HepG2 (cell line): ENCODE results near the gene DGAT2. TPM values are rescaled to one million over a fixed set of nuclear protein-coding genes. Genes with fewer than 3 reads are reported as not detected.
A peak's percentile ranks its signal among the peaks of the same experiment; 100 is the strongest.

Experiments
- ATF2 ChIP-seq: sonication (generic); formaldehyde crosslinking; IDR thresholded peaks from 2 replicates; pipeline ENCODE4 v1.4.0; 2020; ENCODE audit warnings: missing genetic modification reagents
- CBX5 ChIP-seq: sonication (generic); formaldehyde crosslinking; IDR thresholded peaks from 2 replicates; pipeline ENCODE4 v1.4.0; 2020; ENCODE audit warnings: missing genetic modification reagents, borderline replicate concordance
- CCDC6 ChIP-seq: sonication (generic); formaldehyde crosslinking; IDR thresholded peaks from 2 replicates; pipeline ENCODE4 v1.8.1; 2022; ENCODE audit warnings: mild to moderate bottlenecking, missing genetic modification reagents, moderate library complexity
- E2F2 ChIP-seq: sonication (generic); formaldehyde crosslinking; IDR thresholded peaks from 2 replicates; pipeline ENCODE4 v1.4.0; 2020; ENCODE audit warnings: missing genetic modification reagents, borderline replicate concordance
- EED ChIP-seq: sonication (generic); formaldehyde crosslinking; IDR thresholded peaks from 2 replicates; pipeline ENCODE4 v1.5.0; 2020; ENCODE audit warnings: mild to moderate bottlenecking, missing genetic modification reagents
- ERF ChIP-seq: IDR thresholded peaks from 2 replicates; pipeline ENCODE4 v1.6.1; 2018; ENCODE audit warnings: missing biosample characterization, missing genetic modification reagents
- ETS1 ChIP-seq: sonication (generic); formaldehyde crosslinking; IDR thresholded peaks from 2 replicates; pipeline ENCODE4 v1.4.0; 2020; ENCODE audit warnings: missing genetic modification reagents
- FOSL2 ChIP-seq: sonication (generic); formaldehyde crosslinking; IDR thresholded peaks from 2 replicates; pipeline ENCODE4 v1.4.0; 2020; ENCODE audit warnings: missing genetic modification reagents
- HCFC1 ChIP-seq: fragments of 150-350 bp; IDR thresholded peaks from 2 replicates; pipeline ENCODE4 v1.6.1; 2014; ENCODE audit warnings: low read depth, low read length
- IRX3 ChIP-seq: sonication (generic); formaldehyde crosslinking; IDR thresholded peaks from 2 replicates; pipeline ENCODE4 v1.8.1; 2023; ENCODE audit warnings: mild to moderate bottlenecking, low read depth, missing genetic modification reagents, borderline replicate concordance
- KMT2B ChIP-seq: IDR thresholded peaks from 2 replicates; pipeline ENCODE4 v1.6.1; 2016; ENCODE audit warnings: missing genetic modification reagents, missing compliant biosample characterization
- NFE2L2 ChIP-seq: fragments of 150-350 bp; IDR thresholded peaks from 2 replicates; pipeline ENCODE4 v1.6.1; 2014; ENCODE audit warnings: low read length
- NFKB2 ChIP-seq: sonication (generic); formaldehyde crosslinking; IDR thresholded peaks from 2 replicates; pipeline ENCODE4 v1.4.0; 2020; ENCODE audit warnings: missing genetic modification reagents, borderline replicate concordance
- NFYC ChIP-seq: IDR thresholded peaks from 2 replicates; pipeline ENCODE4 v1.6.1; 2016; ENCODE audit warnings: missing genetic modification reagents, missing compliant biosample characterization
- PBX3 ChIP-seq: sonication (generic); formaldehyde crosslinking; IDR thresholded peaks from 2 replicates; pipeline ENCODE4 v1.8.1; 2023; ENCODE audit warnings: missing genetic modification reagents, inconsistent platforms, borderline replicate concordance
- RAD51 ChIP-seq: fragments of 450-650 bp; IDR thresholded peaks from 2 replicates; pipeline ENCODE4 v1.6.1; 2016; ENCODE audit warnings: borderline replicate concordance
- RXRA ChIP-seq: sonication (generic); formaldehyde crosslinking; IDR thresholded peaks from 2 replicates; pipeline ENCODE4 v1.5.1; 2020; ENCODE audit warnings: missing genetic modification reagents
- SIN3B ChIP-seq: fragments of 150-350 bp; IDR thresholded peaks from 2 replicates; pipeline ENCODE4 v1.6.1; 2014; ENCODE audit warnings: low read length
- ZBTB8A ChIP-seq: sonication (generic); formaldehyde crosslinking; IDR thresholded peaks from 2 replicates; pipeline ENCODE4 v1.4.0; 2020; ENCODE audit warnings: mild to moderate bottlenecking, low read depth, missing genetic modification reagents, borderline replicate concordance
- ZMAT5 ChIP-seq: sonication (generic); formaldehyde crosslinking; IDR thresholded peaks from 2 replicates; pipeline ENCODE4 v1.5.0; 2020; ENCODE audit warnings: mild to moderate bottlenecking, low read depth, missing genetic modification reagents, borderline replicate concordance
- ZNF274 ChIP-seq: sonication (generic); formaldehyde crosslinking; IDR thresholded peaks from 2 replicates; pipeline ENCODE4 v1.5.1; 2020; ENCODE audit warnings: mild to moderate bottlenecking, missing genetic modification reagents
- ZNF503 ChIP-seq: sonication (generic); formaldehyde crosslinking; IDR thresholded peaks from 2 replicates; pipeline ENCODE4 v1.4.0; 2020; ENCODE audit warnings: missing genetic modification reagents
- ZNF580 ChIP-seq: IDR thresholded peaks from 2 replicates; pipeline ENCODE4 v1.6.1; 2016; ENCODE audit warnings: low read depth, borderline replicate concordance
- ZNF703 ChIP-seq: sonication (generic); formaldehyde crosslinking; IDR thresholded peaks from 2 replicates; pipeline ENCODE4 v1.5.1; 2020; ENCODE audit warnings: missing genetic modification reagents, mild to moderate bottlenecking, moderate library complexity, borderline replicate concordance
- polyA plus RNA-seq, 8 experiments: library from polyadenylated mRNA; depleted of rRNA in 3 of 8; stranded (reverse) in 7 of 8; unstranded in 1 of 8; fragments of >200 nt; fragmentation: Illumina TruSeq in 4 of 8; extraction: Trizol in 4 of 8; gene quantifications; 2 replicates each; pipeline versions ENCODE4 v1.2.1 to v1.2.3, GENCODE V29; 2011 to 2016; ENCODE audit warnings: low read depth in 4 of 8, missing spikeins in 1 of 8, mixed read lengths in 1 of 8; ENCODE audit not compliant: insufficient read depth in 1 of 8
- total RNA-seq, 5 experiments: library from RNA; depleted of rRNA; stranded (reverse); fragments of >200 nt; fragmentation: Illumina TruSeq; extraction: Trizol; gene quantifications; 2 replicates each; pipeline ENCODE4 v1.2.3, GENCODE V29; 2016; ENCODE audit warnings: low read depth in 1 of 5

The DGAT2 gene
- total and polyA plus RNA-seq, 2 of the 13 experiments (the other 11 are each of a cell fraction or from before 2014, with no cell fraction given): 39.0 to 65.6 TPM

- TF ChIP-seq CCDC6 (CRISPR knock-in tag) (no peak), ZNF580 (no peak), ZNF703 (CRISPR knock-in tag) (no peak), RAD51 (no peak), KMT2B (CRISPR knock-in tag) (no peak), ZNF274 (CRISPR knock-in tag) (no peak), ZMAT5 (CRISPR knock-in tag) (no peak), RXRA (CRISPR knock-in tag) (0 out of 2 replicates have a peak, but pooled peaks have one; percentile 21), HCFC1 (no peak), ETS1 (CRISPR knock-in tag) (no peak), ZBTB8A (CRISPR knock-in tag) (no peak), CBX5 (CRISPR knock-in tag) (no peak), NFKB2 (CRISPR knock-in tag) (no peak), SIN3B (no peak), NFE2L2 (no peak), PBX3 (CRISPR knock-in tag) (no peak), EED (no peak), ATF2 (no peak), ERF (CRISPR knock-in tag) (0 out of 2 replicates have a peak, but pooled peaks have one; percentile 41), FOSL2 (CRISPR knock-in tag) (peak; percentile 89), E2F2 (CRISPR knock-in tag) (no peak), IRX3 (CRISPR knock-in tag) (no peak), ZNF503 (CRISPR knock-in tag) (no peak), NFYC (CRISPR knock-in tag) (no peak)
Measured at GRCh38 chr11:75734491-75735180, 33.9 kb upstream of the DGAT2 start (continued).
